Measurements from ENCODE around the gene ABHD13.
"Not testable (repeated sequence)": the region's sequence is repeated elsewhere in the genome, so short reads cannot be mapped to it uniquely, and the experiment has no call there.

Gene ABHD13

DNA sequence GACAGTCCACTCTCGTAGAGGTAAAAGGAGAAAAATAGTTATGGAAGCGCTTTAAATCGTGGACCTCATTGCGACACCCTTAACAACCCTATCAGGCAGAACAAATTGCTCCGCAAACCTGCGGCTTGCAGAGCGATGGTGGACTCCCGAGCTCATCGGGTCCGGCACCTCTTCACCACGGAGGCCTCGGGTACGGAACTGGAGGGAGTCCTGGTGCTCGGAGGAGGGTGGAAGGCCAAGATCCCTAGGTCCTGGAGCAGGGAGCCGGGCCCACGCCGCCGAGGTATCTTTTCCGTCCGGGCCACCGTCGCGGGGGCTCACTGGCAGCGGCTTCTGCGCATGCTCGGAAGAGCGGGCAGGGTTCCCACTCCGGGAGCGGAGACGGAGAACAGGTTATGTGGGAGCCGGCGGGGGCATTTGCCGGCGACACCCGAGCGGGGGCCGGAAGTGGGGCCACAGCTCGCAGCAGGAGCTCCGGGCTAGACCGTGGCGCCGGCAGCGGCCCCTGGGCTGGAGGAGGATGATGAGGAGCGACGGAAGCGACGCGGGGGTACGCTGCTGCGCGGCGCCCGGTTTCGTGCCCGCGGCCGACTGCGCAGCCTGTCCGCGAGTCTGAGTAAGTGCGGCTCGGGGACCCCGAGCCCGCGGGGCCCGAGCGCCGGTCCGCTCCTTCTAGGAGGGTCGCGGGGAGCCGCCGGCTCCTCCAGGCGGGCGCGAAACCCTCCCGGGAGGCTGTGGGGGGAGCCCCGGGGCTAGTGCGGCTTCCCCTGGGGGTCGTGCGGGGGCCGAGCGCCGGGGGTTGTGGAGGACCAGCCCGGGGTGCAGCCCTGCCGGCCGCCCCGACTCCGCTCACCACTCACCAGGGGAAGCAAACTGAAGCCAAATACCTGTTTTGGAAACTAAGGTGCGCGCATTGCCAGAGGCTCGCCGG, at the start of gene ABHD13:
Gene ABHD13, plus strand, starts transcription at position 349 of the 931 bp plus-strand sequence. CDS start 10,827 bp downstream, outside the sequence.
- DNase-seq = peak; percentile 82 to 88

DNA sequence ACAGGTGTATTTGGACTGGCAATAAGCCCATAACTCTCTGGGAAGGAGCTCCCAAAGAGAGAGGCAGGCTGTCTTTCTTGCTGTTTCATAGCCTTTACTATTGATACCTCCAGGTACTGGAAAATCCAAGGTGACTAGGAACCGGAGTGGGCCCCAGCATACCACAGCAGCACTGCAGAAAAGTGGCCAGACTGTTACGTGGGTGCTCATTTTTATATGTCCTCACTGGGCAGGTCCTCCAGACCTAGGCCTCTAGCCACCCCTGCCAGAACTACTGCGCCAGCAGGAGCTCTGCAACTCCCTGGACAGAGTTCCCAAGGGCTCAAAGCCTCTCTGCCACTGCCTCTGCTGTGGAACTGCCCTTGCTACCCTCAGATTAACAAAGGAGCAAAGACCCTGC, 49.3 kb upstream of the ABHD13 start:
- no peak for DNase-seq

GRCh38 chr13:108176685-108177274, 41.4 kb upstream of the ABHD13 start:
- DNase-seq = peak; percentile 45 to 60

GRCh38 chr13:108178078-108178477, 40.1 kb upstream of the ABHD13 start:
- DNase-seq = no peak

DNA sequence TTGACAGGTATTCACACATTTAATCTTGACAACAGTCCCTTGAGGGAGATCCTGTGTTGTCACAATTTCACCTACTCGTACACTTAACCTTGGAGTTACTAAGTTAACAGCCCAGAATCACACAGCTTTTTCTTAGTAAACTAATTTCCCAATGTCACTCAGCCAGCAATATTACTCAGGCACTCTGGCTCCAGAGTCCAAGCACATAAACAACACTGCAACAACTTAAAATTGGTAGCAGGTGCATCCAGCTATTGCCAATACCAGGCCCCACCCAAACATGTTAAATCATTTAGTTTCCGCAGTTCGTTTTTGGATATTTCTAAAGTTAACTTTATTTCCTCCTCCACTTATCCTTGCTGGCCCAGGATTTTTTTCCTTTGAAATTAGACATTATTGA, 35.5 kb upstream of the ABHD13 start:
- DNase-seq = no peak

DNA sequence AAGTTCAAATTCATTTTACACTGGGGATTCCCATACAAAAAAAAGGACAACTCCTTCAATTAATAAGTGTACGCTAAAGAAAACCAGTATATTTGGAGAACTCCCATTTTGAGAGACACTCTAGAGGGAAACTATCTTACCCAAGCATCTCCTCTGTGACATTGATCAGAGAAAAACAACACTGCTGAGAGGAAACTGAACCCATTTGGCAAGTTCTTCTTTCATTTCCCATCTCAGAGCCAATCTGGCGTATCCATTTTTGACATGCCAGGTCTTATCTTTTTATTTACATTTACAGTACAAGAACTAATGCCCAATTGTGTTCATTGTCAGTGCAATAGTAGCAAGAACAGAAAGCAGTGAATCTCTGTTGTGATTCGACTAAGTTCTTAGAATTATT, 33.0 kb upstream of the ABHD13 start:
- no peak for DNase-seq

GRCh38 chr13:108188260-108188659, 29.9 kb upstream of the ABHD13 start:
- no peak for DNase-seq

- DNase-seq = no peak
These were observed 27.3 kb upstream of the ABHD13 start for GRCh38 chr13:108190897-108191296.

DNA sequence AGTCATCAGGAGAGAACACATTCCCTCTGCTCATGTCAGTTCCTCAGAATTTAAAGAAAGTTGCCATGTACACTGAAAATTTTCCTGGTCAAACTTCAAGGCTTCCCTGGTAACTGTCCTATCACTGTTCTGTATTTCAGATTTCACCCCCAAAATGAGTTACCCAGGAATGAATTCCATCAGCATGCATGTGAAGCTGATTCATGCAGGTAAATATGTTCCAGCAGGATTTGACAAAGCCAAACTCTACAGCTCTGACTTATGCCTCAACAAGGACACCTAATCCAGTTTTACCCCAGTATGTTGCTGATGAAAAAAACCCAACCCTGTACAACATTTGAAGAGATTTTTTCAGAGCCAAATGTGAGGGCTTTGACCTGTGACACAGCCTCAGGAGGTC, 24.4 kb upstream of the ABHD13 start:
- no peak for DNase-seq

DNA sequence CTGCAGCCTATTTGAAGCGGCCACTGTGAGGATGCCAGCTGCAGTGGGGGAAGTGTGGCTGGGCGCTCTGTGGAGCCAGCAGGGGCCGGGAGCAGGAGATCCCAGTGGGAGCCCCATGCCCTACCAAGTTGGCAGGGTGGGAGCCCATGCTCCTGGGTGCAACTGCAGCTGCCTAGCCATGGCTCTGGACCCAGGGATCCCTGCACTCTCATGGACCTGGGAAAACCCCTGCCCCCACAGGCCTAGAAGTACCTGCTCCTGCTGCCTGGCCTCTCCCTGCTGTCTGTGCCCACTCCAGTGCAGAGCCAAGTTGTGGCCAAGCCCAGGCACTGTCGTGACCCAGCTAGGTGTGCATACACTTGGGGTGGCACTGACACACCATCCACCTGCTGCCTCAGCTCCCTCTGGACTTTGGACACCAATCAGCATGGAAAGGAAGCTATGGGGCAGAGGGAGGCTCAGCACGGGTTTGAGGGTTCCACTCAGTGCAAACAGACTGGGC, 23.7 kb upstream of the ABHD13 start:
- no peak for DNase-seq

DNA sequence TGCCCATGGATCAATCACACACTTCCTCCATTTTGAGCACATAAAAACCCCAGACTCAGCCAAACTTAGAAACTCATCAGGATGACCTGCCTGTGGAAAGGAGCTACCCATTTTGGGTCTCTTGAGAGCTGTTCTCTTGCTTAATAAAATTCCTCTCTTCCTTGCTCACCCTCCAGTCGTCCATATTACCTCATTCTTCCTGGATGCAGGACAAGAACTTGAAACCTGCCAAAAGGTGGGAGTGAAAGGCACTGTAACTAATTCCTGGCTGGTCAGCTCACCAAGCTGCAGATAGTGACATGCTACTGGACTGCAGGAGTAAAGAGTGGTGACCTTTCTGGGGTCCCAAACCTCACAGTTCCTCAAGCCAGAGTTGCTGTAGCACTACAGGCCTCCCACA, 23.0 kb upstream of the ABHD13 start:
- DNase-seq = no peak

- DNase-seq = no peak
These were observed 22.3 kb upstream of the ABHD13 start for GRCh38 chr13:108195861-108196260.

DNA sequence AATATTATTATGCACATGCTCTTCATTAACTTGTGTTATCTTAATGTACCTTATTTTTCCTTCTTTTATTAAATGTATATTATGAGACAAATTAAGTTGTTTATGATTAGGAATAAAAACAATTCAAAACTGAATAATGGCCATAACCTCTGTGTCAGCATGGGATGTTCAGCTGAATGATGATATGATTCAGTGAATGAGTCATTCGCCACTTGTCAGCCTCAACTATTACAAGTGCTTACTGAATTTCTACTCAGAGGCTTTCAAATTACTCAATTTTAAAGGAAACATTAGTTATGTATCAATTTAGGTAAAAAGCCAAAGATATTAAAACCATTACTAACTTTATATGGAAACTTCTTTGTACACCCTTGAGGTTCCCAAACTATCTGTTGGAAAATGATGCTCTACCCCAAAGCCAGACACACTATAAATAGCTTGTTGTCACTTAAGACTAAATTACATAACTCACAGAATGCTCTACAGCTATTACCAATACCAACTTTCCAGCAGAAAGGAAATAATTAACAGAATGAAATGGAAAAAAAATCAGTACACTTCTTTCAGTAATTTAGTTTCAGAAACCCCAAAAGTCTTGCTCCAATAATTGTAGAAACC, 17.3 kb upstream of the ABHD13 start:
- no peak for DNase-seq

- DNase-seq = no peak
These were observed 7.6 kb upstream of the ABHD13 start for GRCh38 chr13:108210551-108210950.

GRCh38 chr13:108212886-108213285, 5.3 kb upstream of the ABHD13 start:
- no peak for DNase-seq

DNA sequence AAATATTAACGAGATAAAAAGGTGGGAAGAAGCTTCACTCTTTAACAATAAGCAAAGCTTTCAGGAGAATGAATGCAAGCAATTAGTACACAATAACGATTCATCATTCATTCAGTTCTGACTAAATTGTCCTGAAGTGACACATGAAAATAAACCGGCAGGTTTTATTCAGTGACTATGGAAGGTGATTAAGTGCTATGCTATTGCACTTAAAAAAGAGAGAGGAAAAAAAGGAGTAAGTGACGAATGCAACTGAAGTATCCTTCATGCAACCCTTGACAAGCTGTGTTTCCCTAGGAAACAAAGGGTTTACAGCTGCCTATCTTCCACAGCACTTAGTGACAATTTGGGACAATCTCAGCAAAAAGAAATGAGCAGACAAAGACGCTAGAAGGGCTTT, 4.2 kb upstream of the ABHD13 start:
- DNase-seq = no peak

DNA sequence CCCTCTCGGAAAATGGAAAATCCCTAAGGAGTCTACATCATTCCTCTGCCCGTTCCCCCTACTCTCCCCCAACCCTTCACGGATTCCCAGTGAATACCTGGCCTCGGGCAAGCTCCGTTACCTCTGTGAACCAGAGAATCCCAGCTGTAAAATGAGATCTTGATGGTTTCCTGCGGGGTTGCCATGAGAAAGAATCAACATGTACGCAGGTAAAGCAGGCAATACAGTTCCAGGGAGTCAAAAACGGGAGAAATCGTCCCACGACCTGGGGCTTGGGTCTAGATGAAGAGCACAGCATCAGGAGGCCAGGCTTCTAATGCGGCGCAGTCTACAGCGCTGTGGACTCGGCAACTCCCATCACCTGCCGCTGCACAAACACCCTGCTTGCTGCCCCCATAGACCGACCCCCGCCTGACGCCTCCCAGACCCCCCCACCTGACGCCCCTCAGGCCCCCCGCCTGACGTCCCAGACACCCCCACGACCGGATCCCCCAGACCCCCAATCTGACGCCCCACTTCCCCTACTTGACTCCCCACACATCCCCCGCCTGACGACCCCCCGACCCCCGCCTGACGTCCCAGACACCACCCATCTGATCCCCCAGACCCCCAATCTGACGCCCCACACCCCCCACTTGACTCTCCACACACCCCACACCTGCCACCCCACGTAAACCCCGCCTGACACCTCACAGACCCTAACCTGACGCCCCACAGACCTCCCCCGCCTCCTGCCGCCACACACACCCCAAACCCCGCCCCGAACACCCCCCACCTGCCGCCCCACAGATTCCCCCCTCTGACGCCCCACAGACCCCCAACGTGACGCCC, 3.5 kb upstream of the ABHD13 start:
- DNase-seq = no peak

GRCh38 chr13:108215436-108215835, 2.8 kb upstream of the ABHD13 start, which contains the start of gene LIG4:
Gene LIG4, minus strand, starts transcription at chr13:108215536. Its CDS starts 4,268 bp downstream, at chr13:108211268.
- DNase-seq = peak; percentile 82

- not testable (repeated sequence) for DNase-seq
These were observed 717 bp upstream of the ABHD13 start for GRCh38 chr13:108217307-108218043.

DNA sequence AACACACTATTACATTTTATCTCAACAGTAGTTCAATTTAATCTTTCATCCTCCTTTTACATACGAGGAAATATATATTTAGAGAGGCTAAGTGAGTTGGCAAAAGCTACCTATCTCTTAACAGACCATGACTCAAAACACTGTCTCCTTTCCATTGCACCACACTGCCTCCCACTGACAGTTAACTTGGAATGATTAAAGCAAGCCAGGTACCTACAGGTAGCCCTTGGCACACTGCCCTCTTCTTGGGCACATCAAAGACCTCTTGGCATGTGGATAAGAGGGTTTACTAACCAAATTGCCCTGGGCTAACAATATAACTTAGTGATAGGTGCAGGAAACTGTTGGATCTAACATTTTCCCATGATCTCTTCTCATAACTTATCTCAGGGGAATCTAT, 1.8 kb downstream of the ABHD13 start:
- DNase-seq = no peak

DNA sequence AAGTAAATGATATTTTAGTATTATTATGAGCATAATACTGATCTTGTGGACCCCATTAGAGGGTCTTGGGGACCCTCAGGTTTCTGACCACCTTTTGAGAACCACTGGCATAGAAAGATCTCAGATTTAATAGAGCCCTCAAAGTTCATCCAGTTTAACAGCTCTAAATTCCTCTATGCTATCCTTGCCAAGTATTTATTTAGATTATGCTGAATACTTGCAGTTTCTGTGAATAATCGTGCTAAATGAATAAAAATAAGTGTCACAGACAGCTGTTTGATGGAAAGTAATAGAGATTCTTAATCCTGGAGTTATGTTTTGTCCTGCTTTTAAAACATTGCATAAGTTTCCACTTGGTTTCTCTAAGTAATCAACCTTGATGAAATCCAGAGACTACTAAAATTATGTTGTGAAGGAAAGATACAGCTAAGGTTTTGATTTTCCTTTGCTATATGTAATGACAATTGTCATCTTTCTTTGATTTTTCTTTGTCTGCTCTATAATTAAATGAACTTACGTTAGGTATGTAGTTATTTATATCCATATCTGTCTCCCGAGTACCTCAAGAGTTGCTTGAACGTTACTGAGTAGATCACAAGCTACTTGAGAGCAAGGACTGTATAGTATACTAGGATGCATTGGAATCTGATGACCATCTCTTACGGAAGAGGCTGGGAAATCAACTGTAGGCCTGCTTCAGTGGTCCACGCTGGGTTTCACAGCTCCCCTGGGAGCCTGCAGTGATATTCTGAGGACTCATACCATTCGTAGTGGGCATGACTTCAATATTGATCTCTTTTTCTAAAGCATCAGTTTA, 5.7 kb downstream of the ABHD13 start:
- no peak for DNase-seq

Data from stimulated activated CD4-positive, alpha-beta T cell treated with anti-CD3 and anti-CD28 coated beads, Interleukin-2, amount 100 ng/mL, for 48 hours (primary cell).